Measurements from ENCODE around the gene ANKRD2.
"Not testable (repeated sequence)": the region's sequence is repeated elsewhere in the genome, so short reads cannot be mapped to it uniquely, and the experiment has no call there.

ANKRD2 gene

DNA sequence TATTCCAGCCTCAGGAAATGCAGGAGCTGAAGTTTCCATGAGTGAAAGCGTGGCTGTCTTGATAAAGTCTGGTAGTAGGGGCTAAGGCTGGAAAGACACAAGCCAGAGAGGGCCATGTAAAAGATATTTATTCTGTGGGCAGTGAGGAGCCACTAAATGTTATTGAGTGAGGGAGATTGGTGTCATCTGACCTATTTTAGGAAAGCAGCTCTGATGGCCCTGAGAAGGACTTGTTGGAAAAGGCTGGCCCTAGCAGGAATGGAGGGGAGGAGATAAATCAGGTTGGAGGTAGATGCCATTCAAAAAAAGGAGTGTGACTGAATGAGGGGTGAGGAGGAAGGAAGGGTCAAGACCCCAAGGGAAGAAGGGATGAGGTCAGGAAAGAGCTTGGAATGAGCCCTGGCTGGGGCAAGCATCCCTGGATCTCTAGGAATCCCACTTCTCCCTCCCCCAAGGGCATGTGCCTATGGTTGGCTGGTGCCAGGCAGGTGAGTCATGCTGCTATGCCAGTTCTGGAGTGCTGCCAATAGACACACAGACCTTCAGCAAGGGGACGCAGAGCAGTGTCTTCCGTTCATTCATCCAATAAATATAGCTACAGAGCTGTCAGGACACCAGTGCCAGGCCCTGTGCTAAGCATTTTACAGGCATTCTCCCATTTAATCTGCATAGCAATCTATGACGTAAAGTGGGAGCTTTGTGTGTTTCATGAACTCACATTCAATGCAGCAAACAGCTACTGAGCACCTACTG lies 2.0 kb downstream of the ANKRD2 start:
- DNase-seq, result no peak

DNA sequence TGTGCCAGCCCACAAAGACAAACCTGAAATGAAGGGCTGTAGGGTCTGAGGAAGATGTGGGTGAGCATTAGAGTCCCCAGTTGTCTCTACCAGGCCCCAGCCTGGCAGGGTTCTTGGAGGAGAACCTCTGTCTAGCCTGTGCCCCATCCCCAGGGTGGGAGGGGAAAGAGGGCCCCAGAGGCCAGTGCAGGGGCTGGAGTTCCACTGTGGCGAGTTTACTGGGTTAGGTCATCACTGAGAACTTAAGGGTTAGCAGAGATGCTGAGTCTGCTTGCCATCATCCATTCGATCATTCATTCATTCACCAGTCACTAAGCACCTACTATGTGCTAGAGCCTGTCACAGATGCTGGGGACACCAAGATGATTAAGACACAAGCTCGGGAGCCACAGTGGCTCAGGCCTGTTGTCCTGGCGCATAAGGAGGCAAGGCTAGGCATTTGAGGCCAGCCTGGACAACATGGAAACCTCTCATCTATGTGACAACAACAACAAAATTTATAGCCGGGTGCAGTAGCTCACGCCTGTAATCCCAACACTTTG lies 2.6 kb downstream of the ANKRD2 start:
- no peak for DNase-seq

DNA sequence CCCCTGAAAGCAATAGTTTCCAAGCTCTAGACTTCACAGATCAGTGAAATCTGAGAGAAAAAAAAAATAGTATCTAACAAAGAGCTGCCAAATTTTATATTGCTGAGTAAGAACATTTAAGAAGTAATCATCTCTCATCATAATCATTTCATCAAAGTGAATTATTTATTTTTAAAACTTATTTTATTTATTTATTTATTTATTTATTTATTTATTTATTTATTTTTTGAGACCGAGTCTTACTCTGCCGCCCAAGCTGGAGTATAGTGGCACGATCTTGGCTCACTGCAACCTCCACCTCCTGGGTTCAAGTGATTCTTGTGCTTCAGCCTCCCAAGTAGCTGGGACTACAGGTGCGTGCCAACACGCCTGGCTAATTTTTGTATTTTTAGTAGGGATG lies 3.9 kb downstream of the ANKRD2 start:
- DNase-seq, result not testable (repeated sequence)

DNA sequence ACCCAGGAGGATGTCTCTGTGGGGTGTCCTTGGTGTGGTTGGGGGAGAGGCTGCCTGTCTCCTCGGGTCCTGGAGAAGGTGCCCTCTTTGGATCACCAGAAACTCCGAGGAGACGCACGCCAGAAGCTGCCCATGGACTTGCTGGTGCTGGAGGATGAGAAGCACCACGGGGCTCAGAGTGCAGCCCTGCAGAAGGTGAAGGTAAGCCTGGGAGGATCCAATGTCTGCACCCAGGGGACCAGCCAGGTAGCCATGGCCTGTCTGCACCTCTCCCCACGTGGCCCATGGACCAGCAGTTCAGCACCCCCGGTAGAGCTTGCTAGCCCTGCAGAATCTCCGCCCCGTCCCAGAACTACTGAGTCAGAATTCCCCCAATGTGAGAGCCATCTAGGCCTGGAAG lies 5.1 kb downstream of the ANKRD2 start:
- no peak for DNase-seq

DNA sequence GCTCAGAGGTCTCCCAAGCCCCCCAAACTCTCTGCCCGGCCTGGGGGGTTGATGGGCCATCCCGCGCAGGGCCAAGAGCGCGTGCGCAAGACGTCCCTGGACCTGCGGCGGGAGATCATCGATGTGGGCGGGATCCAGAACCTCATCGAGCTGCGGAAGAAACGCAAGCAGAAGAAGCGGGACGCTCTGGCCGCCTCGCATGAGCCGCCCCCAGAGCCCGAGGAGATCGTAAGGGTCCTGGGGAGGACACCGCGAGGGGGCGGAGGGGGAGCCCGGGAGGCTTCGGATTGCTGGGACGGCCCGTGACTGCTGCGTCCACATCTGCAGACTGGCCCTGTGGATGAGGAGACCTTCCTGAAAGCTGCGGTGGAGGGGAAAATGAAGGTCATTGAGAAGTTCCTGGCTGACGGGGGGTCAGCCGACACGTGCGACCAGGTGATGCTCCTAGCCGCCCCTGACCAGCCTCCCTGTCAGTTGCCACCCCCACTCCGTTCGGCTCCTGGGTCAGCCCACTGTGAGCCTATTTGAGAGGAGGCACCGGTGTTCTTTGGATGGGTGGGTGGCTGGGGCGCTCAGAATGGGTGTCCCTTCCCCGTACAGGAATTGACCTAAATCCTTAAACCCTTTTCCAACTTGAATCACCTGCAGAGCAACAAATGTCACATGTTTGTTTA lies 5.7 kb downstream of the ANKRD2 start:
- no peak for DNase-seq

DNA sequence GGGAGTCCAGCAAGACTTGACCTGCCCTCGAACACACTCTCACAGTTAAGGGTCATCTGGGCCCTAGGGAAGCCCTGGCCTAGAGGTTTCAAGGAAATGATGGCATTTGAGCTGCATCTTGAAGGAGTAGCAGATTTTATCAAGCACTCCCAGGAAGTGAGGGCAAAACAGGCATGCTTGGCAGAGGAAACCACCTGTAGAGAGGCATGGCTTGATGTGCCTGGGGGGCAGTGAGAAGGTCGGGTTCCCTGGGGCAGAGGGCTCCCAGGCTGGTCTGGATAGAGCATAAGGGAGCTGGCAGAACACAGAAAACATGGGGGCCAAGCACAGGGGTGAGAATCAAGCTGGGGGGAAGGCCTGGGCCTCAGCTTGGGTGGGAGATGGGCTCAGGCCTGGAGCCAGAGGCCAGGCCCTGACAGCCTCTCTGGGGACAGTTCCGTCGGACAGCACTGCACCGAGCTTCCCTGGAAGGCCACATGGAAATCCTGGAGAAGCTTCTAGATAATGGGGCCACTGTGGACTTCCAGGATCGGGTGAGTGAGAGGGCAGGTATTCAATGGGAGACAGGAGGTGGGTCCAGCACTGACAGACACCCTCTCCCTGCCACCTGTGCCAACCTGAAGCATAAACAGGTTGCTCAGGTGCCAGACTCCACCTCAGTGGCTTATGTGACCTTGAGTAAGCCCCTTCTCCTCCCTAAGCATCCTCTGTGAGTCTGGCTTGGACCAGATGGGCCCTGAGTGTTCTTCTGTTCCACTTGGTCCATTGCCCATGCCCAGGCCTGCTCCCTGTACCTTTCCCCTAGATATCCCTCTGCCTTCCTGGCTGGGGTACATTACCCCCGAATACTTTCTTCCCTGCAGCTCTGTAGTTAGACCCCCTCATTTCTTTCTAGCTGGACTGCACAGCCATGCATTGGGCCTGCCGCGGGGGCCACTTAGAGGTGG lies 8.1 kb downstream of the ANKRD2 start:
- no peak for DNase-seq

DNA sequence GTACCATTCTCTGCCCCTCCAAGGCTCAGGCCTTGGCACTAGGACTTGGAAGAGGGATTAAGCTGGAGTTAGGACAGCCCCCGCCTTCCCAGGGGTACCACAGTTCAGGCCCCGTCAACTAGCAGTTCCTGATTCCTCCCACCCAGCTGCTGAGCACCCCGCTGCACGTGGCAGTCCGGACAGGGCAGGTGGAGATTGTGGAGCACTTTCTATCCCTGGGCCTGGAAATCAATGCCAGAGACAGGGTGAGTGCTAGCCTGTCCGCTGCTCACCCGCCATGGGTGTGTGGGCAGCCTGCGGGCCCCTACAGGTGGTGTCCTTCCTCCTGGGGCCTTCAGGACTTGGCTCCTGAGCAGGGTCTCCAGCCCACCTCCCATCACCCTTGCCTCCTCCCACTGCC lies 9.6 kb downstream of the ANKRD2 start:
- no peak for DNase-seq

DNA sequence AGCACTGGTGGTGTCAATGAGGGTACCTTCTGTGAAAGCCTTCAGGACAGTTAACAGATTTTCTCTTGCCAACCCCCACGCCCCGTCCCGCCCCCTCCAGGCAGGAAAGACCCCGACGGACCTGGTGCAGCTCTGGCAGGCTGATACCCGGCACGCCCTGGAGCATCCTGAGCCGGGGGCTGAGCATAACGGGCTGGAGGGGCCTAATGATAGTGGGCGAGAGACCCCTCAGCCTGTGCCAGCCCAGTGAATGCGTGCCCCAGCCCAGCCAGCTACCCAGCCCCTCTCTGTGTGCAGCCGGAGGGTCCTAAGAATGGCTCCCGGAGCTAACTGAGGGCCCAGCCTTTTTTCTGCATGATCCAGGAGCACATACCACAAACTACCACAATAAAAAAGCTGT lies 10.9 kb downstream of the ANKRD2 start:
- DNase-seq, result no peak

DNA sequence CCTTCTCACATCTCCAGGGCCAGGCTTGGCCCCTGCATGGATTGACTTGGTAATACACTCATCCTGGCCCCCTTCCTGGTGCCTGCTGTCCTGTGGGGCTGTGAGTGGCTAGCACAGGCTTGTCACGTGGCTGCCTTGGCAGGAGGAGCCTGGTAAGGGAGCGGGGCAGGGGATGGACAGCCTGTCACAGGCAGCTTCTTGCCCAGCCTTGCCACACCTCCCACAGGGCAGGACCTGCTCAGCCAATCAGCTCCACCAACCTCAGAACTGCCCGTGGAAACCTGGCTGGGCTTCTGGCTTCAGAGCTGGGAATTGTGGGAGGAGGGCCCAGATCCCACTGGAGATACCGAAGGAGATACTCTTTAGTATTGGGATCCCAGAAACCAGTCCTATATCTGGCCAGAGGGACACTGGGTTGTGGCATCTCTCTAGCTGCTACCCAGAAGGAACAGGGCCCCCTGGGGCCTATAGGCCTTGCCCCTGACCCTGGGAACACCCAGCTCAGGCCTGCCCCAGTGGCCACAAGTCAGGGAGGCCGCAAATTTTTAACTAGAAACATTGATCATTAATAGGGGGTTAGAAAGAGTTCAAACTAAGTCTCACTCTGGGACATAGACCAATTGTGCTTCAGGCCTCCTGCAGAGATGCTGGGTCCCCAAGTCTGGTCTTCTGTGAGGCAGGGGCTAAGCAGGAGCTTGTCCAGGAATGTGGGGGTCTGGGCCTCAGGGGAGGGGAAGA lies 11.7 kb downstream of the ANKRD2 start, which contains the start of gene HOGA1:
Gene HOGA1 (plus strand): TSS at position 330 of the 738 bp plus-strand sequence. CDS start 315 bp downstream, at position 645.
- no peak for DNase-seq

DNA sequence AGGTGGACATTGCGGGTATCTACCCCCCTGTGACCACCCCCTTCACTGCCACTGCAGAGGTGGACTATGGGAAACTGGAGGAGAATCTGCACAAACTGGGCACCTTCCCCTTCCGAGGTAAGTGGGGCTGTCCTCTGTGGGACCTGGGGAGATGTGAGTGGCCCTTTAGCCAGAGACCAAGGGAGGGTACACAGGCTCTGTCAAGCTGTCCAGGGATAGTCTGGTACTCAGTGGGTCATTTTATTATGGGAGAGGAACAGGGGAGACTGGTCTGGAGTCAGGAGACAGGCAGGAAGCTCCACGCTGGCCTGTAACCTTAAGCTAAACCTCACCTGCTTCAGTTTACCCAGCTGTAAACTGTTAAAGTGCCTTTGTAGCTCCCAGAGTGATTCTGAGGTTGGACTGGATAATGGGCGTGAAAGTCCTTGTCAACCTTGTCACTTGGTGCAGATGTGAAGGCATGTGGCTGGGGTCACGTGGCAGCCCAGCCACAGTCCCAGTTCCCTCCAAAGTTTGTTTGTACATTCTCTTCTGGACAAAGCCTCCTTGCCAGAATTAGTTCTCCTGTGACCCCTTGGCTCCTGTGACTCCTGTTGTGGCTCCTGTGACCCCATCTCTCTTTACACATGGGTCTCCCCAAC lies 12.3 kb downstream of the ANKRD2 start:
- DNase-seq, result no peak

DNA sequence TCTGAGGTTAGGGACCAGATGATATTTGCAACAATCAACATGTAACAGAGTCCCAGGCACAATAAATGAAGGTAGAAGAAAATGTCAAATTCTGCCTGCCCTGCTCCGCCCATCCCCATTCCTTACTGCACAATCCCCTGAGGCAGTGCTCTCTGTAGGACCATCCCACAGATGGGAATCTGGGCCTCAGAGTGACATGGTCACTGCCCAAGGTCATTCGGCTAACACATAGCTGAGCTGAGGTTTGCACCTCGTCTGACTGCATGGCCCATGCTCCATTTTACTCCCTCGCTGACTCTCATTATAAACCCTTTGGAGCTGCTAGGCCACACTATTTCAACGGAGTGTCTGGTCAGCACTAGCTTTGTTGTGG lies 12.8 kb downstream of the ANKRD2 start:
- DNase-seq, result no peak

DNA sequence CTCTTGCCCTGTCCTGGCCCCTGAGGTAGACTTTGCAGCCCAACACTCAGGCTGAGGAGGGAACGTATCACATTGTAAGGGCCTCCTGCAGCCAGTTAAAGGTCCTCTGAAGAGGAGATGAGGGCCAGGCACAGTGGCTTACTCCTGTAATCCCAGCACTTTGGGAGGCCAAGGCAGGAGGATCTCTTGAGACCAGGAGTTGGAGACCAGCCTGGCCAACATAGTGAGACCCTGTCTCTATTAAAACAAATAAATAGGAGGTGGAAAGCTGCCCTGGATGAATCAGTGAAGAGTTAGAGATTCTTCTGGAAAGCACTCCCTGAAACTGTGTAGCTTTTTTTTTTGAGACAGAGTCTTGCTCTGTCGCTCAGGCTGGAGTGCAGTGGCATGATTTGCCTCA lies 14.6 kb downstream of the ANKRD2 start:
- no peak for DNase-seq

DNA sequence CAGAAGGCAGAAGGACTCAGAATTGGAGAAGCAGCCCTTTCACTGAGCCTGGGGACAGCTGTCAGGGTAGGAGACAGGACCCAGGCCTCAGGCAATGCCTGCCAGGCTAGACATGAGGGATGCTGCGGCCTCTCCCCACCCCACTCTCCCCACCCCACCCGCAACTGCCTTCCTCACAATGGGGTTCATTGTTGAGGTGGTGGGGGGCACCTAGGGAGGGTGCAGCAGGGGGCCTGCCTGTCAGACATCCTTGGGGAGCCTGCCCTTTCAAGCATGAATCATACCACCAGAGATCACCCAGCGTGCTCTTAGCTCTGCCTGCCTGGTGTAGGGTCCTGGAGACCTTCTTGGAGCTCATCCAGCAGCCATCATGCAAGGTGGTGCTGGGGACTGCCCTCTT lies 16.9 kb downstream of the ANKRD2 start, which contains the start of gene C10orf62:
Gene C10orf62 (plus strand): TSS at position 243 of the 400 bp plus-strand sequence. CDS start 177 bp downstream, outside the sequence.
- no peak for DNase-seq

DNA sequence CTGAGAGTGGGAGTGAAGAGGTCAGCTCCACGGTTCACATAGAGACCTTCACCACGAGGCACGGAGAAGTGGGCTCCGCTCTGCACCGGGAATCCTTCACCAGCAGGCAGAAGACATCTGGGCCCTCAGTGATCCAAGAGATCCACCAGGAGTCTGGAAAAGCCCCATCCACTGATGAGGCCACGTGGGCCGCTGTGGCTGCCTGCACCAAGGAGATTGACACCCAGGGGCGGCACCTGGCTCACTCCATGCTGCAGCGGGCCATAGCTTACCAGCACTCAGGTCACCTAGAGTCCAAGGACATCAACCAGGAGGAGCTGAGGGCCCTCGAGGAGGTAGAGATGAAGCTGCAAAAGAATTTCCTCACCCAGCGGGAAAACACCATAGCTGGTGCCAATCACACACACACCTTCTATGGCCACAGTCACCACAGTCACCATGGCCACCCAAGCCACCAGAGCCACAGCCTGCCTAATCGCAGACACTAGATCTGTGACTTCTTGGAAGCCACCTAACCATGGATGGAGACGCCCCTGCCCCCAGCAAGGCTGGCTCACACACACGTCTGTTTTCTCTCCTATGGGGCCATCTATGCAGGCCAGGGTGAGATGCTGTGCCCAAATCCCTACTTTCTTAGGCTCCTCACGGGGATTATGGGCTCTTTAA lies 17.6 kb downstream of the ANKRD2 start:
- no peak for DNase-seq

DNA sequence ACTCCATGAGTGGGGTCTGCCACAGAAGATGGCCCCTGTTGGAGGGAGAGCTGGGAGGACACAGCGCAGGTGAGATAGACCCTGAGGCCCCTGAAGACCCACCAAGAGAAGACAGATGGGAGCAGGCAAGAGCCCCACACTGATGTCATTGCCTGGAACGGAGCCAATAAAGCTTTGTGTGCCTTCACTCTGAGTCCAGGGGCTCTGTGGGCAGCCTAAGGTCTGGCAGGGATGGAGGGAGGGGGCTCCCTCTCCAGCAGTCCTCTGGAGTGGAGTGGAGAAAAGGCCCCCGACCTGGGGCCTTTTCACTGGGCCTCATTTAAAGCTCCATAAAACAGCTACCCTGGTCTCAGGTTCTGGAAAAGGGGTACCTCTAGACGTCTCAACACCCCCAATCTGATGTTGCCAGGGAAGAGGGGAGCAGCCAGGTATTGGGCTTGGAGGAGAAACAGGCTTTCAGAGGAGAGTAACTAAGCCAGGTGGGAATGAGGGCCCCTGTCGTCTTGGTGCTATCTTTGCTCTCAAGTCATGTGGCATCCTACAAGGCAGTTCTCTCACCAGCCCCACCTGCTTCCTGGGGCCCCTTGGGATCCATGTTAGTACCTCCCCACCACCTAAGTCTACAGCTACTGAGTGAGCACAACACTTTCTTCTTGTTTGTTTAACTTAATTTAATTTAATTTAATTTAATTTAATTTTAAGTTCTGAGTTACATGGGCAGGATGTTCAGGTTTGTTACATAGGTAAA lies 18.3 kb downstream of the ANKRD2 start:
- no peak for DNase-seq

DNA sequence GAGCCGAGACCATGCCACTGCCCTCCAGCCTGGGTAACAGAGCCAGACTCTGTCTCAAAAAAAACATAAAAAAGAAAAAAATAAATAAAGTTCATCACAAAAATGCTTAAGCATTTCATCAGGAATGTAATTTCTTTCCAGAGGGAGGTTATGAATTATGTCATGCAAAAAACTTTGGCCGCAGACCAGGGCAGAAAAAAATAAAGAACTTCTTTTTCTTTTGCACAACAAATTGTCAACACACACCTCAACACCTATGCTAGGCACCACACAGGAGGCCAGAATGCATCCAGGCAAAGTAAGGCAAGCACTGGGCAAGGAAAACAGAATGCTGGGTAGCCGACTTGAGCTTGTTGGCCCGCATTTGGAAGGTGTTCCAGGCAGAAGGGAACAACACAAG lies 20.8 kb downstream of the ANKRD2 start:
- DNase-seq, result no peak

DNA sequence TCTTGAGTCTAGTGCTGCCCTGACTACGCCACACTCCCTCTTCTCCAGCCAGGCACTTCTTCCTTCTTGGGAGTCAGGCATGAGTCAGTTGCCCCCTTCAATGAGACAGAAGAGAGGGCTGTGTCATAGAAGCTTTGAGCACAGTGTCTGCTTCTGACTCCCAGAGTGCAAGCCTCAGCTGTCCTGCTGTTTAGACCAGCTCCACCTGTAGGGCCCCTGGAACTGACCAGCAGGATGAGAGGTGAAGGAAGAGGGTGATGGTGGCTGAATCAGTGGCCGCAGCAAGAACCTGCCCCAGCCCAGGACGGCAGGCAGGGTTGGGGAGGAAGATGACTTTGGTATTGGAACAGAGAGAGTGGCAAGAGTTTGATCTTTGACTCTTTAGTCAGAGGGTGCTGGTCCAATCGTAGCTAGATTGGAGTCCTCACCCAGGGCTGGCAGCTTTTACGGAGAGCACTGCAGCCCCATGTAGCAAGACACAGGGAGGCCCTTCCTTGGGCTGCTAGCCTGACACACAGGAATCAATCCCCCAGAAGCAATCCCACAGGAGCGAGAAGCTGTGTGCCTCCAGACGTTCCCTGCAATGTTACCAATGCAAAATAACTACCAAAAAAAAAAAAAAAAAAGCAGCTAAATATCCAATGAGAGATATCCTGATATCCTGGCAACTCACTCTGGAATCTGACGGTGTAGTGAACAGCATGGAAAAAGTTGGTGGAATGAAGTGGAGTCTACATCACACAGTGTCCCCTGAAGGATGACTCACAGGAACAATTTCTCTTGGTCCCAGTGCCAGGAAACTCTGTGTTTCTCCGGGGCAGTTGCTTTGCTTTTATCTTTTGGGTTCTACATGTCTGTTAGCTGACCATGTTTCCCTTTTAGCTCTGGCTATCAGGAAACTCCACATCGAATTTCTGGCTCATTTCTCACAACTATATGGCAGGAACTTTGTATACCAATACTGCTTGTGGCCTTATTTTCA lies 23.8 kb downstream of the ANKRD2 start:
- DNase-seq, result no peak

DNA sequence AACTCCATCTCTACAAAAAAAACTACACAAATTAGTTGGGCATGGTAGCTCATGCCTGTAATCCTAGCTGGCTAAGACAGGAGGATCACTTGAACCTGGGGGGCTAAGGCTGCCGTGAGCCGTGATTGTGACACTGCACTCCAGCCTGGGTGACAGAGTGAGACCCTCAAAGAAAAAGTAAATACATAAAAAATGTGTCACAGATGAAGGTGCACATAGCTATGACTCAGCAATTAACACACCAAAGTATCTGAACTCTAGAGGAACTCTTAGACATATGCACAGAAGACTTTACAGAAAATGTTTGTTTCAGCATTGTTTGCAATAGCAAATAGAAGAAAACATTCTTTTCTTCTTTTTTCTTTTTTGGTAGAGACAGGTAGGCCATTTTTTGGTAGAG lies 25.2 kb downstream of the ANKRD2 start:
- no peak for DNase-seq
